H1 (cell line): ENCODE data around the gene S100PBP. TPM values are rescaled to one million over a fixed set of nuclear protein-coding genes. Genes with fewer than 3 reads are reported as not detected.
"Not testable (repeated sequence)": the region's sequence is repeated elsewhere in the genome, so short reads cannot be mapped to it uniquely, and the experiment has no call there.

Experiments used
- CTCF ChIA-PET: fragments of 300-600 bp; sonication (Branson Sonifier 250); formaldehyde crosslinking; loops from one replicate; lab custom pipeline; 2021; ENCODE audit not compliant: partially characterized antibody; lab: Charles Lee
- POLR2A ChIA-PET: fragments of 300-600 bp; sonication (Branson Sonifier 250); formaldehyde crosslinking; loops from one replicate; lab custom pipeline; 2021; ENCODE audit warnings: inconsistent platforms; ENCODE audit not compliant: partially characterized antibody; lab: Charles Lee
- DNase-seq, 2 experiments: peaks; one replicate each; pipeline versions ENCODE4 v3.0.0 to v3.0.0-alpha.2; 2010 to 2022; ENCODE audit warnings: low spot score in 2 of 2, low read depth in 1 of 2, mixed read lengths in 1 of 2
- FAIRE-seq: peaks from 2 replicates; lab custom pipeline; 2011; peaks lifted over from hg19 to GRCh38; lab: Jason Lieb, UNC
- H2AFZ ChIP-seq: 2 replicates; pipeline ENCODE4 v1.8.1; 2012; ENCODE audit warnings: low read length, inconsistent platforms
- H2AK5ac ChIP-seq: 2 replicates; pipeline ENCODE4 v1.6.1; 2013; ENCODE audit warnings: low read depth, low read length
- H2BK120ac ChIP-seq: replicated peaks from 2 replicates; pipeline ENCODE3; 2013; ENCODE audit warnings: low read depth, low read length, inconsistent platforms
- H2BK12ac ChIP-seq: 2 replicates; pipeline ENCODE4 v1.6.1; 2013; ENCODE audit warnings: low read depth, low read length
- H2BK15ac ChIP-seq: 2 replicates; pipeline ENCODE4 v1.6.1; 2013; ENCODE audit warnings: low read length
- H2BK20ac ChIP-seq: 2 replicates; pipeline ENCODE4 v1.6.1; 2013; ENCODE audit warnings: low read length
- H2BK5ac ChIP-seq: 2 replicates; pipeline ENCODE4 v1.6.1; 2013; ENCODE audit warnings: low read depth, low read length
- H3K14ac ChIP-seq: 2 replicates; pipeline ENCODE4 v1.6.1; 2013; ENCODE audit warnings: inconsistent platforms; ENCODE audit not compliant: insufficient read length
- H3K18ac ChIP-seq: 2 replicates; pipeline ENCODE4 v1.6.1; 2013; ENCODE audit warnings: low read length; ENCODE audit errors: extremely low read depth
- H3K23ac ChIP-seq: 2 replicates; pipeline ENCODE4 v1.6.1; 2013; ENCODE audit warnings: inconsistent platforms; ENCODE audit not compliant: insufficient read length
- H3K23me2 ChIP-seq: 2 replicates; pipeline ENCODE4 v1.6.1; 2013; ENCODE audit warnings: low read depth, low read length
- H3K27ac ChIP-seq: 2 replicates; pipeline ENCODE4 v1.6.1; 2011; ENCODE audit warnings: low read depth, low read length, inconsistent platforms
- H3K27me3 ChIP-seq, 4 experiments: replicated peaks in 1 of 4; 1 replicate in 1 of 4; 2 replicates in 3 of 4; pipeline versions ENCODE4 v1.6.1 to v1.8.1; 2011 to 2013; ENCODE audit warnings: low read length in 3 of 4, mild to moderate bottlenecking in 3 of 4, inconsistent platforms in 2 of 4, mixed read lengths in 2 of 4, moderate library complexity in 1 of 4; ENCODE audit not compliant: control insufficient read depth in 3 of 4, insufficient read depth in 3 of 4; ENCODE audit errors: extremely low read depth in 1 of 4
- H3K36me3 ChIP-seq, 4 experiments: 2 replicates each; pipeline versions ENCODE4 v1.6.1 to v1.8.1; 2011 to 2013; ENCODE audit warnings: mild to moderate bottlenecking in 4 of 4, low read length in 3 of 4, moderate library complexity in 2 of 4, control low read depth in 1 of 4, inconsistent platforms in 1 of 4; ENCODE audit not compliant: insufficient read depth in 4 of 4, control insufficient read depth in 2 of 4
- H3K4ac ChIP-seq: replicated peaks from 2 replicates; pipeline ENCODE3; 2013; ENCODE audit warnings: low read length, low read depth, mixed read lengths, inconsistent platforms; ENCODE audit not compliant: insufficient read length
- H3K4me1 ChIP-seq, 4 experiments: replicated peaks in 1 of 4; 1 replicate in 1 of 4; 2 replicates in 3 of 4; pipeline versions ENCODE4 v1.6.1 to v1.8.1; 2011 to 2013; ENCODE audit warnings: low read length in 3 of 4, inconsistent platforms in 2 of 4, mixed read lengths in 1 of 4; ENCODE audit not compliant: insufficient read depth in 4 of 4, control insufficient read depth in 3 of 4
- H3K4me2 ChIP-seq, 2 experiments: 2 replicates each; pipeline versions ENCODE4 v1.6.1 to v1.8.1; 2011 to 2013; ENCODE audit warnings: low read depth in 2 of 2, low read length in 2 of 2, control low read depth in 1 of 2, inconsistent platforms in 1 of 2, mild to moderate bottlenecking in 1 of 2; ENCODE audit not compliant: insufficient read depth in 1 of 2
- H3K4me3 ChIP-seq, 4 experiments: fragments of 200-600, 300-600 bp in 1 of 4; sonication (generic), shearing (Covaris generic), sonication (Bioruptor Twin) in 1 of 4; 2 replicates each; pipeline versions ENCODE4 v1.5.1 to v1.8.1; 2011 to 2016; ENCODE audit warnings: low read length in 4 of 4, low read depth in 3 of 4, control low read depth in 2 of 4, inconsistent platforms in 2 of 4, mild to moderate bottlenecking in 2 of 4, mixed read lengths in 1 of 4, moderate library complexity in 1 of 4; ENCODE audit not compliant: insufficient read depth in 2 of 4; ENCODE audit errors: extremely low read depth in 1 of 4
- H3K56ac ChIP-seq: replicated peaks from 2 replicates; pipeline ENCODE3; 2013; ENCODE audit warnings: low read depth, mild to moderate bottlenecking, mixed read lengths, low read length, inconsistent platforms; ENCODE audit not compliant: insufficient read length
- H3K79me1 ChIP-seq: 2 replicates; pipeline ENCODE4 v1.6.1; 2013; ENCODE audit warnings: low read depth, low read length, control low read depth
- H3K79me2 ChIP-seq, 2 experiments: 2 replicates each; pipeline versions ENCODE4 v1.6.1 to v1.8.1; 2012 to 2013; ENCODE audit warnings: low read length in 2 of 2, mild to moderate bottlenecking in 2 of 2, inconsistent platforms in 1 of 2; ENCODE audit not compliant: insufficient read depth in 2 of 2, control insufficient read depth in 1 of 2
- H3K9ac ChIP-seq, 4 experiments: replicated peaks in 1 of 4; 1 replicate in 1 of 4; 2 replicates in 3 of 4; pipeline versions ENCODE4 v1.6.1 to v1.8.1; 2011 to 2013; ENCODE audit warnings: low read depth in 3 of 4, low read length in 3 of 4, control low read depth in 2 of 4, mild to moderate bottlenecking in 2 of 4, moderate library complexity in 2 of 4, inconsistent platforms in 1 of 4; ENCODE audit errors: extremely low read depth in 1 of 4
- H3K9me3 ChIP-seq, 2 experiments: 2 replicates each; pipeline versions ENCODE4 v1.6.1 to v1.8.1; 2012 to 2013; ENCODE audit warnings: mild to moderate bottlenecking in 2 of 2, moderate library complexity in 2 of 2, control low read depth in 1 of 2, inconsistent platforms in 1 of 2, low read depth in 1 of 2, low read length in 1 of 2, mixed read lengths in 1 of 2; ENCODE audit not compliant: insufficient read depth in 2 of 2
- H4K20me1 ChIP-seq, 2 experiments: replicated peaks in 1 of 2; 2 replicates each; pipeline versions ENCODE3 to v1.8.1; 2011 to 2013; ENCODE audit warnings: inconsistent platforms in 2 of 2, low read length in 2 of 2, mild to moderate bottlenecking in 1 of 2; ENCODE audit not compliant: insufficient read depth in 2 of 2, control insufficient read depth in 1 of 2
- H4K5ac ChIP-seq: 2 replicates; pipeline ENCODE4 v1.6.1; 2013; ENCODE audit warnings: low read length, low read depth, mixed read lengths, inconsistent platforms; ENCODE audit not compliant: insufficient read length
- H4K8ac ChIP-seq: 2 replicates; pipeline ENCODE4 v1.8.0; 2013; ENCODE audit warnings: mild to moderate bottlenecking, moderate library complexity, low read length, inconsistent platforms; ENCODE audit not compliant: insufficient read depth; ENCODE audit errors: extremely low read depth
- H4K91ac ChIP-seq: replicated peaks from 2 replicates; pipeline ENCODE3; 2013; ENCODE audit warnings: low read length, mixed read lengths, inconsistent platforms; ENCODE audit not compliant: insufficient read length
- WGBS, 2 experiments: shearing (Covaris generic) in 1 of 2; methylation state at CpG; one replicate each; pipeline versions ENCODE4 v1.1.6 to v1.1.7; 2013 to 2015; ENCODE audit warnings: low lambda C conversion rate in 2 of 2, mixed read lengths in 2 of 2, inconsistent platforms in 1 of 2, low coverage in 1 of 2, missing lambda C conversion rate in 1 of 2; ENCODE audit not compliant: insufficient replicate concordance in 2 of 2, insufficient coverage in 1 of 2, insufficient read length in 1 of 2; ENCODE audit errors: extremely low coverage in 1 of 2, missing lambda C conversion rate in 1 of 2; 5-methylcytosine and 5-hydroxymethylcytosine counted together
- polyA plus RNA-seq, 7 experiments: library from polyadenylated mRNA; depleted of rRNA in 3 of 7; stranded (reverse) in 5 of 7; unstranded in 2 of 7; fragments of >200 nt in 5 of 7; fragments of 200-250 nt in 2 of 7; gene quantifications; 1 replicate in 5 of 7; 2 replicates in 1 of 7; 4 replicates in 1 of 7; pipeline versions ENCODE4 v1.2.1 to v1.2.3, GENCODE V29; 2011 to 2013; ENCODE audit warnings: missing spikeins in 2 of 7, mixed read lengths in 2 of 7
- total RNA-seq: library from RNA; stranded (reverse); fragmentation: NEBNext Ultra II Directional; extraction: Animal tissue kit (Norgen Biotek cat#: 25700); gene quantifications from 2 replicates; pipeline ENCODE4 v1.2.1, GENCODE V29; 2021

S100PBP gene
- total and polyA plus RNA-seq, 2 of the 8 experiments (the other 6 are each of a cell fraction or from before 2014, with no cell fraction given), result 43.8 to 68.3 TPM

DNA sequence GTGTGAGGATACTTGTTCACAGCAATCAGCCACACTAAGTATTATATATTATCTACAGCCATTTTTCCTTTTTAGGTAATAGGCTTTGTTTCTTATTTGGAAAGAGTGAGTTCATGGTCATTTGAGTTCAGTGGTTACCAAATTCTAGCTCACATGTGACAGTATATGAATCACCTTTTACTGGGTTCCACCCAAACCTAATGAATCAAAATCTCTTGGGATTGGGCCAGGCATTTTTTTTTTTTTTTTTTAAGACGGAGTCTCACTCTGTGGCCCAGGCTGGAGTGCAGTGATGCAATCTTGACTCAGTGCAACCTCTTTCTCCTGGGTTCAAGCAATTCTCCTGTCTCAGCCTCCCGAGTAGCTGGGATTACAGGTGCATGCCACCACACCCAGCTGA, 28.1 kb upstream of the S100PBP start:
- not testable (repeated sequence) for H3K23me2 ChIP-seq, H3K56ac ChIP-seq, H3K9ac ChIP-seq, H3K27me3 ChIP-seq, H2AK5ac ChIP-seq, H3K4me3 ChIP-seq, H3K27ac ChIP-seq, H2BK5ac ChIP-seq, H4K5ac ChIP-seq, H3K9me3 ChIP-seq, H3K4me2 ChIP-seq, H2BK120ac ChIP-seq, H3K18ac ChIP-seq, H3K4ac ChIP-seq, H4K91ac ChIP-seq, H2AFZ ChIP-seq, H2BK15ac ChIP-seq, H2BK20ac ChIP-seq, H3K14ac ChIP-seq, H3K4me1 ChIP-seq, H3K79me1 ChIP-seq, H4K20me1 ChIP-seq, H3K23ac ChIP-seq, H4K8ac ChIP-seq, H2BK12ac ChIP-seq, FAIRE-seq, DNase-seq, H3K79me2 ChIP-seq
- ChIA-PET CTCF (interaction anchor here (0.6 to 1.7 kb wide), 7 partner anchors 39 to 255 kb away, joined by 3 to 5 read pairs (median 3); no protein-coding TSS in a partner anchor), POLR2A (interaction anchor here (0.6 to 2.6 kb wide), 5 partner anchors 9 to 240 kb away, joined by 3 to 21 read pairs (median 3); no protein-coding TSS in a partner anchor)
- 67% methylated on average over 2 of the region's 2 CpGs; no CpG with 5 or more reads in 1 of the 2 experiments for WGBS, 2 experiments
- H3K36me3 ChIP-seq, result peaks cover 27 to 82% (median 58%) of the 10 kb centered on the region in 4 experiments
